Activated CD8-positive, alpha-beta T cell treated with anti-CD3 and anti-CD28 coated beads for 36 hours (primary cell): ENCODE measurements around the gene DNAAF8. TPM values are rescaled to one million over a fixed set of nuclear protein-coding genes. Genes with fewer than 3 reads are reported as not detected.

Source experiments
- ATAC-seq: fragments of 200-7000 bp; cut with Tn5 transposase; one replicate; pipeline ENCODE4 v1.10.0; 2021; ENCODE audit warnings: mild to moderate bottlenecking, moderate library complexity
- CTCF ChIA-PET: fragments of 350-600 bp; sonication (Branson Sonifier 250); formaldehyde crosslinking; loops from one replicate; lab custom pipeline; 2021; ENCODE audit warnings: antibody characterized with exemption; lab: Charles Lee
- POLR2A ChIA-PET: fragments of 350-600 bp; sonication (Branson Sonifier 250); formaldehyde crosslinking; loops from one replicate; lab custom pipeline; 2021; ENCODE audit warnings: antibody characterized with exemption; lab: Charles Lee
- DNase-seq: peaks from one replicate; pipeline ENCODE4 v3.0.0-alpha.2; 2020
- H3K27ac Mint-ChIP-seq: one replicate; pipeline ENCODE4 v1.8.0; 2021; ENCODE audit warnings: mild to moderate bottlenecking, mixed read lengths
- H3K27me3 Mint-ChIP-seq: one replicate; pipeline ENCODE4 v1.8.0; 2021; ENCODE audit warnings: mixed read lengths
- H3K36me3 Mint-ChIP-seq: one replicate; pipeline ENCODE4 v1.8.0; 2021; ENCODE audit warnings: low read depth, mixed read lengths
- H3K4me1 Mint-ChIP-seq: one replicate; pipeline ENCODE4 v1.8.0; 2021; ENCODE audit warnings: low read depth, mixed read lengths
- H3K4me3 Mint-ChIP-seq: one replicate; pipeline ENCODE4 v1.8.0; 2021; ENCODE audit warnings: mild to moderate bottlenecking, moderate library complexity, mixed read lengths
- H3K9me3 Mint-ChIP-seq: one replicate; pipeline ENCODE4 v1.8.0; 2021; ENCODE audit warnings: mixed read lengths
- intact Hi-C: fragments of 100-400 bp; cut with micrococcal nuclease; formaldehyde crosslinking; loops from one replicate; pipeline ENCODE4 v1.10.0; 2022
- total RNA-seq, 2 experiments: library from RNA; stranded (reverse); gene quantifications; one replicate each; pipeline ENCODE4 v1.2.3, GENCODE V29; 2021
- TF ChIP-seq, protein P1 (sequence below): fragments of 200-600 bp; IDR thresholded peaks from one replicate; pipeline ENCODE4 v1.8.0; 2022; ENCODE audit warnings: antibody characterized with exemption, mild to moderate bottlenecking

DNAAF8 gene
- total RNA-seq, 2 experiments from 2014 or later, result 0.18 to 0.38 TPM

DNA sequence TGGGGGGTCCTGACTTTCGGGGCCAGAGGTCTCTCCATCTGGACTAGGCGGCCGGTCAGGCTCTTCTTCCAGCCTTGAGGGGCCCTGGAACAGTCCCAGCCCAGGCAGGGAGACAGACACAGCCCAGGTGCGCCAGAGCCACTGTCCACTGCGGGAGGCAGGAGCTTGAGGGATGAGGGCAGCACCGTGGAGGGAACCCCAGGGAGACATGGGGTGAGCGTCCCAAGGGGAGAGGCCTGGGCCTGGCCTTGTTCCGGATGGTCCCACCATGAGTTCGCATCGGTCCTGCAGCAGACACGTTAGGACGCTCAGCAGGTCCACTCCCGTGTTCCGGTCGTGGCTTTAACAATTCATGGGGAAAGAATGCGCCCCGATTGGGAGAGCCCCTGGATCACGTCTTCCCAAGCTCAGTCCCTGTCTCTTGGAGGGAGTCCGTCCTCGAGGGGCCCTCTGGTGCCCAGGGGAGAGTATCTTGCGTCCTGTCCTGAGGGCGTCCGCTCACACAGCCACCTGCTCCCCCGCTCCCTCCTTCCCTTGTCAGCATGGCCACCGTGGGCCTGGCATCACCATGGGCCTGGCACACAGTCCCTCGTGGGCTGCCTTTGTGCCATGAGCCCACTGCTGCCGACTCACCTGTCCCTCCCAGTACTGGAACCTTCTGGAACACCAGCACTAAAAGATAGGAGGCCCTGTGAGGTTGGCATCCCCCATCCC is 47.7 kb upstream of the DNAAF8 start:
- Mint-ChIP-seq H3K9me3 (no peaks in the 10 kb centered on the region), H3K27me3 (no peaks in the 10 kb centered on the region), H3K36me3 (peaks cover 4% of the 10 kb centered on the region), H3K4me3 (no peak overlapping the region), H3K4me1 (peaks cover 4% of the 10 kb centered on the region), H3K27ac (no peak overlapping the region)
- CTCF ChIA-PET, result interaction anchor here (0.8 kb wide), 1 partner anchor 9 kb away, joined by 3 read pairs; no protein-coding TSS in a partner anchor
- ATAC-seq (no peak), DNase-seq (no peak)
- TF ChIP-seq, protein P1, sequence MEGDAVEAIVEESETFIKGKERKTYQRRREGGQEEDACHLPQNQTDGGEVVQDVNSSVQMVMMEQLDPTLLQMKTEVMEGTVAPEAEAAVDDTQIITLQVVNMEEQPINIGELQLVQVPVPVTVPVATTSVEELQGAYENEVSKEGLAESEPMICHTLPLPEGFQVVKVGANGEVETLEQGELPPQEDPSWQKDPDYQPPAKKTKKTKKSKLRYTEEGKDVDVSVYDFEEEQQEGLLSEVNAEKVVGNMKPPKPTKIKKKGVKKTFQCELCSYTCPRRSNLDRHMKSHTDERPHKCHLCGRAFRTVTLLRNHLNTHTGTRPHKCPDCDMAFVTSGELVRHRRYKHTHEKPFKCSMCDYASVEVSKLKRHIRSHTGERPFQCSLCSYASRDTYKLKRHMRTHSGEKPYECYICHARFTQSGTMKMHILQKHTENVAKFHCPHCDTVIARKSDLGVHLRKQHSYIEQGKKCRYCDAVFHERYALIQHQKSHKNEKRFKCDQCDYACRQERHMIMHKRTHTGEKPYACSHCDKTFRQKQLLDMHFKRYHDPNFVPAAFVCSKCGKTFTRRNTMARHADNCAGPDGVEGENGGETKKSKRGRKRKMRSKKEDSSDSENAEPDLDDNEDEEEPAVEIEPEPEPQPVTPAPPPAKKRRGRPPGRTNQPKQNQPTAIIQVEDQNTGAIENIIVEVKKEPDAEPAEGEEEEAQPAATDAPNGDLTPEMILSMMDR, result no peak
- POLR2A ChIA-PET, result no interaction called here
- intact Hi-C loops, result no loop called here

DNA sequence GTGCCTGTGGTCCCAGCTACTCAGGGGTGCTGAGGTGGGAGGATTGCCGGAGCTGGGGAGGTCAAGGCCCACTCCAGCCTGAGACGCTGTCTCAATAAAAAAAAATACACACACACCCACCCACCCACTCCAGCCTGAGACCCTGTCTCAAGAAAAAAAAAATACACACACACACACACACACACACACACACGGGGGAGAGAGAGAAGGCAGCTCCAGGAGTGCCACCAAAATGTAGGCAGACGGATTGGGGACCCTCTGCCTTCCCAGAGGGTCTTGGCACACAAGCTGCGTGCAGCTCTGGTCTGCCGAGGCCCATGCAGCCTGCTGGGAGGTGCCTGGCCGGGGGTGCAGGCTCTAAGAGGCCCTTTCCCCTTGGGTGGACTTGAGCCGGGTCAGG is 46.9 kb upstream of the DNAAF8 start:
- H3K4me1 Mint-ChIP-seq, result peaks cover 5% of the 10 kb centered on the region
- H3K27me3 Mint-ChIP-seq, result no peaks in the 10 kb centered on the region
- intact Hi-C loops, result no loop called here
- DNase-seq, result no peak
- H3K4me3 Mint-ChIP-seq, result no peak overlapping the region
- ChIA-PET POLR2A (no interaction called here), CTCF (no interaction called here)
- no peak overlapping the region for H3K27ac Mint-ChIP-seq
- no peak for ATAC-seq
- TF ChIP-seq, protein P1, result no peak
- no peaks in the 10 kb centered on the region for H3K9me3 Mint-ChIP-seq
- H3K36me3 Mint-ChIP-seq, result peaks cover 2% of the 10 kb centered on the region

DNA sequence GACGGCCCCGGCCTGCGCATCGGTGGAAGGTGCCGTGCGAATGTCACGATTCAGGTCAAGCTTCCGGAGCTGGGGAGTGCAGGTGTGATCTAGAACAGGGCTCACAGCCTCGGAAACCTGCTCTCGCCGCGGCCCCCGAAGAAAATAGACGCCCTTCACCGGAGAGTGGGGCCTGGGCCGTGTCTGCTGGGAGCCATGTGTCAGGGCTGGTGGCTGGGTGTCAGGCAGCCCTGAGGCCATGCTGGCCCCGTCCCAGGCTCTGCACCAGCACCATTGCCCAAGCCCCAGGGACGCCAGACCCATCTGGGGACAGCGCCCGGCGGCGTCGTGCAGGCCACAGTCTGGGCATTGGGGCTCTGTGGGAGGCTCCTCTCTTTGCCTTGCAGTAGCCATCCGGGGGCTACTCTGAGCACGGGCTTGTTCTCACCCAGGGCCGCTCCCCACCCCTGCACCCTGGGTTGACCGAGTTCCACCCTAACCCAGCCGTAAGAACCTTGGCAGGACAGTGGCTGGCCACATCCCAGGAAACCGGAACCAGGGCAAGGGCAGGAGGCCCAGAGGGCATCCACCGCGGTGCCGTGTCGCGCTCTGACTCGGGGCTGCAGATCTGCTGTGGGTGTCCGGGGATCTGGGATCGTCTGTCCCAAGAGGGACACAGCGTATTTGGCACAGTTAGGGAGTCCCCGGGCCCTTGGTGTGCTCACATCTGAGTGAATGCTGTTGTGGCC is 46.2 kb upstream of the DNAAF8 start:
- TF ChIP-seq, protein P1, result no peak
- ChIA-PET POLR2A (no interaction called here), CTCF (no interaction called here)
- Mint-ChIP-seq H3K4me1 (peaks cover 6% of the 10 kb centered on the region), H3K9me3 (no peaks in the 10 kb centered on the region), H3K27me3 (no peaks in the 10 kb centered on the region), H3K36me3 (peaks cover under 1% of the 10 kb centered on the region), H3K27ac (no peak overlapping the region), H3K4me3 (no peak overlapping the region)
- ATAC-seq, result no peak
- intact Hi-C loops, result no loop called here
- DNase-seq, result no peak

GRCh38 chr16:4688674-4689045 is 45.7 kb upstream of the DNAAF8 start:
- peaks cover 6% of the 10 kb centered on the region for H3K4me1 Mint-ChIP-seq
- H3K36me3 Mint-ChIP-seq, result no peaks in the 10 kb centered on the region
- POLR2A ChIA-PET, result no interaction called here
- intact Hi-C loops, result no loop called here
- H3K9me3 Mint-ChIP-seq, result no peaks in the 10 kb centered on the region
- CTCF ChIA-PET, result no interaction called here
- H3K27ac Mint-ChIP-seq, result no peak overlapping the region
- H3K27me3 Mint-ChIP-seq, result no peaks in the 10 kb centered on the region
- TF ChIP-seq, protein P1, result no peak
- H3K4me3 Mint-ChIP-seq, result no peak overlapping the region
- no peak for DNase-seq
- ATAC-seq, result no peak

DNA sequence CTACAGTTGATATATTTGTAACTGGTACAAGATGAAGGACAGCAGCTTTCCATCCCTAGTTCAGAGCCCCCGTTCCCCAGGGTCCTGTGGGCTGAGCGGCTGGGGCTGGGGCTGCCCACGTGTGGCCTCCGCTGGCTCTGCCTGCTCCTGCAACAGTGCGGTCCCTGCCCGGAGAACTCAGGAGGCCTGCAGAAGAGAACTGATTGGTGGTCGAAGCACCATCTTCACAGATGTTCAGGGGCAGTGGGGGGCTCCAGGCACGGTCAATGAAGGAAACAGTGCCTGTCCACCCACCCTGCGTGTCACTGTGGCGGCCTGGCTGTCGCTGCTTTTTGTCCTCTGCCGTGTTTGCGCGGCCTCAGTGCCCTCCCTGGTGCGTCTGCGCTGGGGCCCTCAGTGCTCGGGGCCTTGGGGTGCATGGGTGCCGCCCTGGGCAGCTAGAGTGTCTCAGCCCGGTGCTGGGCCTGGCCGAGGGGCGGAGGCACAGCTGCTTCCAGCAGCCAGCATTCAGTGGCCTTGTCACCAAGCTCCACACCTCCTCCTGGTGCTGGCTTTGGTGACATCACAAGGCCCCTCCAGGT is 45.2 kb upstream of the DNAAF8 start:
- ChIA-PET POLR2A (no interaction called here), CTCF (no interaction called here)
- Mint-ChIP-seq H3K4me3 (no peak overlapping the region), H3K27ac (no peak overlapping the region), H3K27me3 (no peaks in the 10 kb centered on the region), H3K9me3 (no peaks in the 10 kb centered on the region), H3K36me3 (no peaks in the 10 kb centered on the region), H3K4me1 (peaks cover 6% of the 10 kb centered on the region)
- TF ChIP-seq, protein P1, result no peak
- DNase-seq, result no peak
- intact Hi-C loops, result no loop called here
- no peak for ATAC-seq
